Body of pancreas (tissue), 4 donors: ENCODE measurements around the gene ZNF343. TPM values are rescaled to one million over a fixed set of nuclear protein-coding genes. Genes with fewer than 3 reads are reported as not detected.

Experiments used
- ATAC-seq: fragments of 150-250 bp; one replicate; pipeline ENCODE4 v1.9.1; 2016
- DNase-seq, 4 donors: peaks; one replicate each; pipeline ENCODE4 v3.0.0-alpha.2; 2019
- H3K27ac ChIP-seq, 4 donors: fragments of 200-600 bp; sonication (generic); 1 replicate in 3 of 4; 2 replicates in 1 of 4; pipeline versions ENCODE4 v1.5.1 to v1.6.1; 2016 to 2019; ENCODE audit warnings: mild to moderate bottlenecking in 1 of 4, mixed read lengths in 1 of 4, moderate library complexity in 1 of 4
- H3K27me3 ChIP-seq, 2 donors: fragments of 200-600 bp; sonication (generic); one replicate each; pipeline ENCODE4 v1.6.0; 2016; ENCODE audit warnings: mild to moderate bottlenecking in 1 of 2
- H3K36me3 ChIP-seq, 2 donors: fragments of 200-600 bp; sonication (generic); replicated peaks in 1 of 2; 2 replicates each; pipeline ENCODE4 v1.5.1; 2016; ENCODE audit warnings: low read depth in 2 of 2; ENCODE audit not compliant: insufficient read depth in 1 of 2
- H3K4me1 ChIP-seq: fragments of 200-600 bp; sonication (generic); one replicate; pipeline ENCODE4 v1.6.0; 2016
- H3K4me3 ChIP-seq, 2 donors: fragments of 200-600 bp; sonication (generic); 1 replicate in 1 of 2; 2 replicates in 1 of 2; pipeline ENCODE4 v1.5.1; 2016 to 2019
- H3K9me3 ChIP-seq, 3 donors: fragments of 200-600 bp; sonication (generic); 1 replicate in 2 of 3; 2 replicates in 1 of 3; pipeline ENCODE4 v1.5.1; 2016
- POLR2A ChIP-seq, 3 donors: fragments of 450-650 bp; IDR thresholded peaks; one replicate each; pipeline ENCODE4 v1.6.1; 2016; ENCODE audit warnings: antibody characterized with exemption in 3 of 3, mild to moderate bottlenecking in 2 of 3
- WGBS, 2 donors: methylation state at CpG; one replicate each; pipeline ENCODE4 v1.1.5; 2017; 5-methylcytosine and 5-hydroxymethylcytosine counted together
- intact Hi-C: fragments of 100-400 bp; cut with DNase I; formaldehyde crosslinking; loops from one replicate; pipeline ENCODE4 v1.15.1; 2023
- total RNA-seq, 2 donors: library from RNA; depleted of rRNA; stranded (reverse); fragments of >200 nt; gene quantifications; one replicate each; pipeline ENCODE4 v1.1.0, GENCODE V29; 2016
- TF ChIP-seq, protein P1 (sequence below), 7 experiments: fragments of 450-650 bp in 4 of 7; fragments of 200-600 bp in 3 of 7; sonication (generic) in 3 of 7; IDR thresholded peaks; one replicate each; pipeline ENCODE4 v1.5.1; 2016 to 2019; ENCODE audit warnings: antibody characterized with exemption in 7 of 7

Gene ZNF343
- 1 to 10 TPM; 6.7 to 6.9 TPM for total RNA-seq

DNA sequence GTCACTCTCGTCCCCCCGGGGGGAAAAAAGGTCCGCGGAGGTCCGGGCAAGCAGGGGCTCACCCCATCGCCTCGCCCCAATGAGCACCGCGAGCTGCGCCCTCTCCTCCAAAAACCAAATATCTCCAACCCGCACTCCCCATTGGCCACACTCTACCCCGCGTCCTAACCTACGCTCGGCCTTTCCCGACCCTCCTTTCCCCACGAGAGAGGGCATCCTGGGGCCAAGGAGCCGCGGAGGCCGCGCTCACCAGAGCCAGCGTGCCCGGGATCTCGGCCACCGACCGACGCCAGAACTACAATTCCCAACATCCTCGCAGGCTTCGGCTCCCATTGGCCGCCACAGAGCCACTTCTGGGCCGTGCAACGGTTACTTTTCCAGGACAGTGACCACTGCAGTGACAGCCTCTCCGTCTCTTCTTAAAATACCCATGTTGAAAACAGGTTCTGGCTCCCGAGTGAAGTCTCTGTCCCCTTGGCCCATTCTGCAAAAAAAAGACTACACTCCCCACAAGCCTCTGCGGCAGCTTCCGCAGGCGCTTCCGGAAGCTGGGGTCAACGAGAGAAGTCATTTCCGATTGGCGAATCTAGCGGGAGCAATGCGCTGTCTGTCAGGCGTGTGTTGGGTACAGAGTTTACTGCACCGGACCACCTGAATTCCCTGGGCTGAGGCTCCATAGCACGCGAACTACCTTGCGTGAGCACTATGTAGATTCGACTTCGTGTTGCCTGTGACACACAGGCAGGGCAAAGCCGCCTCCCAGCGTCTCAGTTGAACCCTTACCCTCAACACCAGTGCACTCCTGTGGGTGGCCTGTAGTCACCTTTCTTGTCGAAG, at the start of gene ZNF343:
Gene ZNF343, minus strand, starts transcription at position 285 of the 837 bp plus-strand sequence. CDS start 15,020 bp downstream, outside the sequence.
- peak within 1 kb of the TSS; percentile 75 to 94 for H3K4me3 ChIP-seq
- H3K9me3 ChIP-seq: no peaks in the 10 kb centered on the region
- H3K4me1 ChIP-seq: peaks cover 21% of the 10 kb centered on the region
- no peaks in the 10 kb centered on the region for H3K27me3 ChIP-seq
- H3K27ac ChIP-seq: peak within 1 kb of the TSS in 3 of 4 donors; percentile 77 to 84 (median 83)
- intact Hi-C loops: no loop called here
- H3K36me3 ChIP-seq: no peaks in the 10 kb centered on the region
- 1 to 2% methylated on average over 31 to 53 of the region's 53 CpGs for WGBS, 2 donors
- peak; percentile 98 for ATAC-seq
- TF ChIP-seq, protein P1, sequence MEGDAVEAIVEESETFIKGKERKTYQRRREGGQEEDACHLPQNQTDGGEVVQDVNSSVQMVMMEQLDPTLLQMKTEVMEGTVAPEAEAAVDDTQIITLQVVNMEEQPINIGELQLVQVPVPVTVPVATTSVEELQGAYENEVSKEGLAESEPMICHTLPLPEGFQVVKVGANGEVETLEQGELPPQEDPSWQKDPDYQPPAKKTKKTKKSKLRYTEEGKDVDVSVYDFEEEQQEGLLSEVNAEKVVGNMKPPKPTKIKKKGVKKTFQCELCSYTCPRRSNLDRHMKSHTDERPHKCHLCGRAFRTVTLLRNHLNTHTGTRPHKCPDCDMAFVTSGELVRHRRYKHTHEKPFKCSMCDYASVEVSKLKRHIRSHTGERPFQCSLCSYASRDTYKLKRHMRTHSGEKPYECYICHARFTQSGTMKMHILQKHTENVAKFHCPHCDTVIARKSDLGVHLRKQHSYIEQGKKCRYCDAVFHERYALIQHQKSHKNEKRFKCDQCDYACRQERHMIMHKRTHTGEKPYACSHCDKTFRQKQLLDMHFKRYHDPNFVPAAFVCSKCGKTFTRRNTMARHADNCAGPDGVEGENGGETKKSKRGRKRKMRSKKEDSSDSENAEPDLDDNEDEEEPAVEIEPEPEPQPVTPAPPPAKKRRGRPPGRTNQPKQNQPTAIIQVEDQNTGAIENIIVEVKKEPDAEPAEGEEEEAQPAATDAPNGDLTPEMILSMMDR (IDR thresholded peaks at IDR 0.05): peak in 1 of 7 experiments; percentile 4
- TF ChIP-seq POLR2A (IDR thresholded peaks at IDR 0.05): peak in 2 of 3 donors; percentile 62 to 68
- DNase-seq: peak; percentile 79 to 84 (median 82)

DNA sequence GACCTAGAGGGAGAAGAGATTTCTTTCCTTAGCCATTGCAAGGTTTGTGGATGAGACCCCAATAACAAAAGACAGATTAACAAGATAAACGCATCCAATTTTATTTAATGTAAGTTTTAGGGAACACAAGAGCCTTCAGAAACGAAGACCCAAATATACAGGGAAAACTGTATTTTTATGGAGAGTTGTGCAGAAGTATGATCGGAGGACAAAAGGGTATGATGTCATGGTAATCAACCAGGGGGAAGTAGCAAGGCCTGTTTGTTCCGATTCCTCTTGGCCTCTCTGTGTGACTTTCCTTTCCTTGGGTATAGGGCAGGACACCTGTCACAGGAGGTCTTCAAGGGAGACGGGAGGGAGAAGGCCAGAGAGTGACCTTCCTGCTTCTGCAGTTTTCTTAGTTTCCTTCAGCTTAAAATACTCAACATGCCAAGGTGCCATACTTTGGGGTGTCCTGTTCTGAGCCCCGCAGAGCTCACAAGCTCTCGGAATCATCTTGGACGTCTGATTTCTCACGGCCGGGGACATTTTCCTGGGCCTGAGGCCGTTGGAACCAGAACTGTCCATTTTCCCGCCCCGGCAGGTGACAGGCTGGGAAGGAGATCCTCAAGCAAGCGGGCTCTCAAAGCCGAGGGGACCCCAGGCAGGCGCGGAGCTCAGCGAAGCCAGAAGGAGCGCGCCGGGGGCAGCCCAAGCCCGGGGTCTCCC, 49.3 kb upstream of the ZNF343 start:
- 19 to 68% methylated on average over 5 to 22 of the region's 22 CpGs for WGBS, 2 donors
- no peak overlapping the region for H3K4me3 ChIP-seq
- no peak for ATAC-seq

DNA sequence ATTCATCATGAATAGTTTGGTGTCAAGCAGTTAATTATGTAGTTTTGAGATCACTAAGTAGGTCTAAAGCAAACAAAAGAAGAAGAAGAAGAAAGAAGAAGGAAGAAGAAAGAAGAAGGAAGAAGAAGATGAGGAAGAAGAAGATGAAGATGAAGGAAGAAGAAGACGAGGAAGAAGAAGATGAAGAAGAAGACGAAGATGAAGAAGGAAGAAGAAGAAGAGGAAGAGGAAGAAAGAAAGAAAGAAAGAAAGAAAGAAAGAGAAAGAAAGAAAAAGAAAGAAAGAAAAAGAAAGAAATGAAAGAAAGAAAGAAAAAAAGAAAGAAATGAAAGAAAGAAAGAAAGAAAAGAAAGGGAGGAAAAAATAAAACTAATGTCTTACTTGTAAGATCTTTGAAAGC, 36.9 kb upstream of the ZNF343 start:
- no peaks in the 10 kb centered on the region for H3K4me1 ChIP-seq
- no peaks in the 10 kb centered on the region for H3K9me3 ChIP-seq
- H3K4me3 ChIP-seq: no peak overlapping the region
- H3K27me3 ChIP-seq: no peaks in the 10 kb centered on the region
- no peaks in the 10 kb centered on the region for H3K36me3 ChIP-seq
- TF ChIP-seq, protein P1 (IDR thresholded peaks at IDR 0.05): no peak
- 54 to 64% methylated on average over 2 of the region's 2 CpGs for WGBS, 2 donors
- ATAC-seq (no peak), DNase-seq (no peak)
- intact Hi-C loops: no loop called here
- H3K27ac ChIP-seq: no peak overlapping the region

More for the DNA sequence above, 49.3 kb upstream of the ZNF343 start:
- Histone ChIP-seq H3K27ac (no peak overlapping the region), H3K36me3 (no peaks in the 10 kb centered on the region), H3K9me3 (no peaks in the 10 kb centered on the region), H3K4me1 (peaks cover 10% of the 10 kb centered on the region), H3K27me3 (peaks cover 0 to 11% of the 10 kb centered on the region in 2 donors)
- no peak for TF ChIP-seq POLR2A (IDR thresholded peaks at IDR 0.05)
- TF ChIP-seq, protein P1 (IDR thresholded peaks at IDR 0.05): no peak
- no peak for DNase-seq
- intact Hi-C loops: no loop called here

DNA sequence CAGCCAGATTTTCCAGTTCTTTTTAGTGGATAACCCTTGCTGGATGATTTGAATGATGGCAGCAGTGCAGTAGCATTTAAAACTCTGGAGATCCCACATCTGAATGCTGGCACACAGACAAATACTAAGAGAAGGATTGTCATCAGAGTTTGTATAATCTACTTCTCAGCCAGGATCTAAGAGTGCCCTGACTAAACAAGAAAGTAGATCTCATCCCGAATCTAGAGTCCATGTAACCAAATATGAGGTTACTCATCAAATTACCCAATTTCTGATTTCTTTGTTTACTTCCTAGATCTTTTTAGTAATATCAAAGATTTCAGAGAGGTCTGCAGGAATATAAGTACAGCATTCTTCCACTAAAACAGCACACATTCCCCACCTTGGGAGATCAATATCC, 35.5 kb upstream of the ZNF343 start:
- no peak for TF ChIP-seq POLR2A (IDR thresholded peaks at IDR 0.05)
- TF ChIP-seq, protein P1 (IDR thresholded peaks at IDR 0.05): no peak
- H3K27ac ChIP-seq: no peak overlapping the region
- H3K4me3 ChIP-seq: no peak overlapping the region
- 59 to 71% methylated on average over 1 of the region's 1 CpG for WGBS, 2 donors
- DNase-seq (no peak), ATAC-seq (no peak)
- H3K9me3 ChIP-seq: no peaks in the 10 kb centered on the region
- no peaks in the 10 kb centered on the region for H3K4me1 ChIP-seq
- intact Hi-C loops: no loop called here
- no peaks in the 10 kb centered on the region for H3K27me3 ChIP-seq
- H3K36me3 ChIP-seq: no peaks in the 10 kb centered on the region
